Loucy (cell line): ENCODE results near the gene PVALB.

Source experiments
- H2AFZ ChIP-seq: fragments of 200-600 bp; sonication (generic); 2 replicates; pipeline ENCODE4 v1.6.0; 2016; ENCODE audit warnings: antibody characterized with exemption, mild to moderate bottlenecking, low read length, moderate library complexity
- H3F3A ChIP-seq: fragments of 200-600 bp; 2 replicates; pipeline ENCODE4 v1.6.0; 2016; ENCODE audit warnings: antibody characterized with exemption, low read depth, mild to moderate bottlenecking
- H3K27me3 ChIP-seq: fragments of 200-600 bp; sonication (generic); 2 replicates; pipeline ENCODE4 v1.6.1; 2014; ENCODE audit warnings: low read length, mild to moderate bottlenecking; ENCODE audit not compliant: insufficient read depth, poor library complexity, severe bottlenecking
- H3K36me3 ChIP-seq: fragments of 200-600 bp; sonication (generic); 2 replicates; pipeline ENCODE4 v1.6.1; 2016; ENCODE audit warnings: low read length; ENCODE audit not compliant: insufficient read depth
- H3K4me1 ChIP-seq: fragments of 200-600 bp; sonication (generic); 2 replicates; pipeline ENCODE4 v1.5.1; 2014; ENCODE audit warnings: low read length, mild to moderate bottlenecking; ENCODE audit not compliant: insufficient read depth, poor library complexity, severe bottlenecking
- H3K4me2 ChIP-seq: fragments of 200-600 bp; sonication (generic); 2 replicates; pipeline ENCODE4 v1.6.0; 2014; ENCODE audit warnings: antibody characterized with exemption, low read length, low read depth, mild to moderate bottlenecking; ENCODE audit not compliant: poor library complexity, severe bottlenecking
- H3K4me3 ChIP-seq: fragments of 200-600 bp; sonication (generic); 2 replicates; pipeline ENCODE4 v1.5.1; 2014; ENCODE audit warnings: low read length, mild to moderate bottlenecking, mixed read lengths; ENCODE audit not compliant: poor library complexity, severe bottlenecking
- H3K79me2 ChIP-seq: fragments of 200-600 bp; sonication (generic); 2 replicates; pipeline ENCODE4 v1.6.1; 2014; ENCODE audit warnings: low read length; ENCODE audit not compliant: insufficient read depth
- H3K9ac ChIP-seq: fragments of 200-600 bp; sonication (generic); 2 replicates; pipeline ENCODE4 v1.6.0; 2014; ENCODE audit warnings: mild to moderate bottlenecking, low read depth, low read length, moderate library complexity; ENCODE audit not compliant: poor library complexity, severe bottlenecking
- H3K9me2 ChIP-seq: fragments of 200-600 bp; sonication (generic); replicated peaks from 2 replicates; pipeline ENCODE4 v1.6.1; 2016; ENCODE audit warnings: low read depth, low read length, mixed read lengths
- H3K9me3 ChIP-seq: fragments of 200-600 bp; sonication (generic); 2 replicates; pipeline ENCODE4 v1.6.1; 2014; ENCODE audit warnings: mild to moderate bottlenecking, antibody characterized with exemption, low read length, low read depth; ENCODE audit not compliant: insufficient read depth
- H4K20me1 ChIP-seq: fragments of 200-600 bp; sonication (generic); 2 replicates; pipeline ENCODE4 v1.6.0; 2014; ENCODE audit warnings: antibody characterized with exemption, low read length, mild to moderate bottlenecking; ENCODE audit not compliant: insufficient read depth, poor library complexity, severe bottlenecking
- CTCF ChIP-seq: fragments of 200-600 bp; sonication (generic); conservative IDR thresholded peaks from 2 replicates; pipeline ENCODE4 v1.5.1; 2014; ENCODE audit warnings: mild to moderate bottlenecking, antibody characterized with exemption, low read length
- EZH2phosphoT487 ChIP-seq: fragments of 200-600 bp; IDR thresholded peaks from 2 replicates; pipeline ENCODE4 v1.6.1; 2018; ENCODE audit warnings: antibody characterized with exemption, mild to moderate bottlenecking, moderate library complexity, borderline replicate concordance

Gene PVALB

GRCh38 chr22:36858966-36859365, 42.1 kb upstream of the PVALB start:
- Histone ChIP-seq H3K9me3 (no peaks in the 10 kb centered on the region), H3K4me3 (no peak overlapping the region), H2AFZ (no peak overlapping the region), H3K9ac (no peak overlapping the region), H3F3A (no peaks in the 10 kb centered on the region), H3K4me2 (no peak overlapping the region), H3K27me3 (no peaks in the 10 kb centered on the region), H3K36me3 (no peaks in the 10 kb centered on the region), H3K9me2 (no peaks in the 10 kb centered on the region), H4K20me1 (no peaks in the 10 kb centered on the region), H3K4me1 (no peaks in the 10 kb centered on the region), H3K79me2 (no peaks in the 10 kb centered on the region)
- TF ChIP-seq CTCF (no peak), EZH2phosphoT487 (no peak)

GRCh38 chr22:36858156-36858555, 41.3 kb upstream of the PVALB start:
- H4K20me1 ChIP-seq: no peaks in the 10 kb centered on the region
- no peak overlapping the region for H2AFZ ChIP-seq
- no peaks in the 10 kb centered on the region for H3K9me2 ChIP-seq
- no peak overlapping the region for H3K4me3 ChIP-seq
- no peaks in the 10 kb centered on the region for H3F3A ChIP-seq
- H3K27me3 ChIP-seq: no peaks in the 10 kb centered on the region
- H3K9ac ChIP-seq: no peak overlapping the region
- H3K79me2 ChIP-seq: no peaks in the 10 kb centered on the region
- peaks cover 2% of the 10 kb centered on the region for H3K4me1 ChIP-seq
- no peaks in the 10 kb centered on the region for H3K9me3 ChIP-seq
- no peak for TF ChIP-seq CTCF
- TF ChIP-seq EZH2phosphoT487: no peak
- no peak overlapping the region for H3K4me2 ChIP-seq
- no peaks in the 10 kb centered on the region for H3K36me3 ChIP-seq

- peaks cover 5% of the 10 kb centered on the region for H3K4me1 ChIP-seq
- H3K9me3 ChIP-seq: no peaks in the 10 kb centered on the region
- H4K20me1 ChIP-seq: no peaks in the 10 kb centered on the region
- no peak for TF ChIP-seq CTCF
- no peak overlapping the region for H3K4me2 ChIP-seq
- H3K27me3 ChIP-seq: peaks cover 11% of the 10 kb centered on the region
- H3K36me3 ChIP-seq: no peaks in the 10 kb centered on the region
- H3K4me3 ChIP-seq: no peak overlapping the region
- no peaks in the 10 kb centered on the region for H3F3A ChIP-seq
- no peaks in the 10 kb centered on the region for H3K79me2 ChIP-seq
- H3K9ac ChIP-seq: no peak overlapping the region
- no peak overlapping the region for H2AFZ ChIP-seq
- H3K9me2 ChIP-seq: no peaks in the 10 kb centered on the region
These were observed 39.9 kb upstream of the PVALB start for GRCh38 chr22:36856792-36857135.
